Muscle of back (tissue), 11 donors: ENCODE results near the gene DUS2. TPM values are rescaled to one million over a fixed set of nuclear protein-coding genes. Genes with fewer than 3 reads are reported as not detected.

Experiments used
- DNase-seq, 3 donors: peaks; one replicate each; pipeline versions ENCODE4 v3.0.0 to v3.0.0-alpha.2; 2013
- polyA plus RNA-seq, 10 donors: library from polyadenylated mRNA; unstranded; fragments of 120-200 nt; gene quantifications; one replicate each; pipeline ENCODE4 v1.2.1, GENCODE V29; 2013; ENCODE audit not compliant: insufficient read length in 10 of 10

Gene DUS2
- polyA plus RNA-seq, 10 donors = 10.2 to 15.0 (median 11.0) TPM

- no peak for DNase-seq
Measured at GRCh38 chr16:68076560-68076959, 53.5 kb downstream of the DUS2 start.

GRCh38 chr16:68077866-68078700, 55.0 kb downstream of the DUS2 start:
- no peak for DNase-seq

GRCh38 chr16:68078701-68079375, 55.8 kb downstream of the DUS2 start:
- no peak for DNase-seq

GRCh38 chr16:68079376-68079625, 56.2 kb downstream of the DUS2 start:
- no peak for DNase-seq

- peak in 2 of 3 donors; percentile 47 to 73 for DNase-seq
Measured at GRCh38 chr16:68079626-68080344, 56.7 kb downstream of the DUS2 start.

GRCh38 chr16:68081861-68082628, 59.0 kb downstream of the DUS2 start:
- no peak for DNase-seq

- no peak for DNase-seq
Measured at GRCh38 chr16:68082629-68083238, 59.6 kb downstream of the DUS2 start.

GRCh38 chr16:68083239-68083781, 60.2 kb downstream of the DUS2 start:
- no peak for DNase-seq

GRCh38 chr16:68083861-68084503, 60.9 kb downstream of the DUS2 start:
- peak in 1 of 3 donors; percentile 48 for DNase-seq

GRCh38 chr16:68084504-68085258, 61.6 kb downstream of the DUS2 start:
- peak; percentile 86 to 97 (median 92) for DNase-seq

- peak; percentile 97 to 99 (median 97) for DNase-seq
Measured at GRCh38 chr16:68085259-68086071, 62.4 kb downstream of the DUS2 start, which contains the start of gene NFATC3. Gene NFATC3 (plus strand): TSS chr16:68085370. CDS start chr16:68085682, 312 bp downstream.

- no peak for DNase-seq
Measured at GRCh38 chr16:68086336-68086841, 63.3 kb downstream of the DUS2 start.

GRCh38 chr16:68086860-68087268, 63.8 kb downstream of the DUS2 start:
- no peak for DNase-seq

GRCh38 chr16:68087688-68088087, 64.6 kb downstream of the DUS2 start:
- no peak for DNase-seq

GRCh38 chr16:68088130-68088972, 65.3 kb downstream of the DUS2 start:
- DNase-seq = no peak

- DNase-seq = no peak
Measured at GRCh38 chr16:68089067-68089466, 66.0 kb downstream of the DUS2 start.

- no peak for DNase-seq
Measured at GRCh38 chr16:68090130-68090529, 67.0 kb downstream of the DUS2 start.

- DNase-seq = no peak
Measured at GRCh38 chr16:68090533-68090932, 67.4 kb downstream of the DUS2 start.
